ENCODE results near the gene MEI4.
A peak's percentile ranks its signal among the peaks of the same experiment; 100 is the strongest.
"Not testable (repeated sequence)": the region's sequence is repeated elsewhere in the genome, so short reads cannot be mapped to it uniquely, and the experiment has no call there.

Gene MEI4

DNA sequence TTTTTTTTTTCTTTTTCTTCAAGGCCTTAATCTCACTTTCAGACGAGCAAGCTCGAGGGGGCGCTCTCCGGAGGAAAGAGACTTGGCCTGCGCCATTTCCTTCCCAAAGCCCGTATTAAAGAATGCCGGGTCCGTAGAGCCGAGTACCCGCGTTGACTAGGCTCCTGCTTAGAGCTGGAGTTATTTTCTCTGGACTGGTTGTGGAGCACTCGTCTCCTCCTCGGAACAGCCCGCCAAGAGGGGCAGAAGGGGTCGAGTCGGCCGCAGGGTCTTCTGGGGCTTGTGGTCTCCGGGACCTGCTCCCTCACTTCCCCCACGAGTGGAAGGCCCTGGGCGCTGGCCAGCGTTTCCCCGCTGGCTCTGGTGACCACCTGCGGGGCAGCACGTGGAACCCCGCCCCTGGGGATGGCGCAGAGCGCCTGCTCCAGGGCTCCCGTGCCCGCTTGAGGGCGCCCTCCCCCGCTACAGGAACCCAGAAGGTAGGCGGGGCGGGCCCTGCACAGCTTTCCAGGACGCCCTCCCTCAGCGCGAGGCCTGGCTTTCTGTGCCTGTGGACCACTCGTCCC is 2.7 kb upstream of the MEI4 start:
- in situ Hi-C loops (cut with MboI; ENCODE audit: low pct_unique_long_range_greater_than_20kb, low sequenced_read_pairs, unreplicated experiment) = no loop called here
- TF ChIP-seq, protein P1, sequence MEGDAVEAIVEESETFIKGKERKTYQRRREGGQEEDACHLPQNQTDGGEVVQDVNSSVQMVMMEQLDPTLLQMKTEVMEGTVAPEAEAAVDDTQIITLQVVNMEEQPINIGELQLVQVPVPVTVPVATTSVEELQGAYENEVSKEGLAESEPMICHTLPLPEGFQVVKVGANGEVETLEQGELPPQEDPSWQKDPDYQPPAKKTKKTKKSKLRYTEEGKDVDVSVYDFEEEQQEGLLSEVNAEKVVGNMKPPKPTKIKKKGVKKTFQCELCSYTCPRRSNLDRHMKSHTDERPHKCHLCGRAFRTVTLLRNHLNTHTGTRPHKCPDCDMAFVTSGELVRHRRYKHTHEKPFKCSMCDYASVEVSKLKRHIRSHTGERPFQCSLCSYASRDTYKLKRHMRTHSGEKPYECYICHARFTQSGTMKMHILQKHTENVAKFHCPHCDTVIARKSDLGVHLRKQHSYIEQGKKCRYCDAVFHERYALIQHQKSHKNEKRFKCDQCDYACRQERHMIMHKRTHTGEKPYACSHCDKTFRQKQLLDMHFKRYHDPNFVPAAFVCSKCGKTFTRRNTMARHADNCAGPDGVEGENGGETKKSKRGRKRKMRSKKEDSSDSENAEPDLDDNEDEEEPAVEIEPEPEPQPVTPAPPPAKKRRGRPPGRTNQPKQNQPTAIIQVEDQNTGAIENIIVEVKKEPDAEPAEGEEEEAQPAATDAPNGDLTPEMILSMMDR (IDR thresholded peaks at IDR 0.05; ENCODE audit: extremely low read depth, insufficient read depth, missing control alignments) = peak; percentile 40
- peak; percentile 21 for DNase-seq (ENCODE audit: low spot score)

DNA sequence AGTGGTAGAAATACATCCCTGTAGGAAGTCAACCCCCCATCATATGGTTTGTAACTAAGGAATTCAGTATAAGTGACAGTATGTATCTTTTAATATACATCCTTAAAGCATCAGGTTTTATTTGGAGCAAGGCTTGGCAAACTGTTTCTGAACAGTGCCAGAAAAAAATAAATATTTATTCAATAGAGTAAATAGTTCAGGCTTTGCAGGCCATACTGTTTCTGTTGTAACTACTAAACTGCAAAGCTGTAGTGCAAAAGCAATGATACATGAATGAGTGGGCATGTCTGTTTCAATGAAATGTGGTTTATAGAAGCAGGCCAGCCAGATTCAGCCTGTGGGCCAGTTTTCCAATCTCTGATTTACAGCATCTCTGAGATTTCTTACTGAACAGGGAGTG is 977 bp downstream of the MEI4 start:
- in situ Hi-C loops (cut with MboI; ENCODE audit: low pct_unique_long_range_greater_than_20kb, low sequenced_read_pairs, unreplicated experiment) = no loop called here
- TF ChIP-seq, protein P1 (IDR thresholded peaks at IDR 0.05; ENCODE audit: extremely low read depth, insufficient read depth, missing control alignments) = no peak
- no peak for DNase-seq (ENCODE audit: low spot score)

DNA sequence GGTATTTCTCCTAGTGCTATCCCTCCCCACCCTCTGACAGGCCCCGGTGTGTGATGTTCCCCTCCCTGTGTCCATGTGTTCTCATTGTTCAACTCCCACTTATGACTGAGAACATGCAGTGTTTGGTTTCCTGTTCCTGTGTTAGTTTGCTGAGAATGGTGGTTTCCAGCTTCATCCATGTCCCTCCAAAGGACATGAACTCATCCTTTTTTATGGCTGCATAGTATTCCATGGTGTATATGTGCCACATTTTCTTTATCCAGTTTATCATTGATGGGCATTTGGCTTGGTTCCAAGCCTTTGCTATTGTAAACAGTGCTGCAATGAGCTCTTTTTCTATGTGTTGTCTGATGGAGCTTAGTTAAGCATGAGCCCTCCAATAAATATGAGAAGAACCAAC is 2.2 kb downstream of the MEI4 start:
- in situ Hi-C loops (cut with MboI; ENCODE audit: low pct_unique_long_range_greater_than_20kb, low sequenced_read_pairs, unreplicated experiment); DNase-seq (ENCODE audit: low spot score): not testable (repeated sequence)

DNA sequence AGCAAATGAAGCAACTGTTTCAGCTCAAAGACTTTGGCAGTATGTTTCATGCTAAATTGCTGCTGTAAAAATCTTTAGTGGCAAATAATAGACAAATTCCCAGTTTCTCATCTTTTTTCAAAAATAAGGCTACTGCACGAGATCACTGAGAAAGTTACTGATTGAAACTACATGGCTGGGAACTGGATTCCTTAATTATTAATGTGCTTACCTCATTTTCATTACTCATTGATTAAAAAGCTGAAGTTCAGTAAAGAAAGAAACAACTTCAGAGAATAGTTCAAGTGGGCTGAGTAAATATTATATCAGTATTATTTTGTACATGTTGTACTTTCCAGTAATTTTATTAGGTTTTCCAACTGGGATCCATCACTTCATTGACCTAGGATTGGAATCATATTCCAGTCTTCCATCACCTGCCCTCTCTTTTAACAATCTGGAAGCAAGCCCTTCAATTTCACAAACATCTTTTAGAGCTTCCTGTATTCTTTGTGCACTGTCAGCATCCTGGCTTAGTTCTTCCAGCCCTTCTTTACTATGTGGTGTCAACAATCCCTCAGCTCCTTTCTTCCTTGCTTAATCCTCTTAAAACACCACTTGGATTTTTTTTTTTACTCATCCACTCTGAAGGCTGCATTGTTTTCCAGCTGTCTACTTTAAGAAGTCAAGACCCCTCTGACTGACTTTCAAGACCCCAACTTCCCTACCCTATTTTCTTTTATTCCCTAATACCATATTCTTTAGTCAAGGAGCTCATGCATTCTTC is 4.3 kb downstream of the MEI4 start:
- TF ChIP-seq, protein P1 (IDR thresholded peaks at IDR 0.05; ENCODE audit: extremely low read depth, insufficient read depth, missing control alignments) = no peak
- in situ Hi-C loops (cut with MboI; ENCODE audit: low pct_unique_long_range_greater_than_20kb, low sequenced_read_pairs, unreplicated experiment) = no loop called here
- DNase-seq (ENCODE audit: low spot score) = no peak

DNA sequence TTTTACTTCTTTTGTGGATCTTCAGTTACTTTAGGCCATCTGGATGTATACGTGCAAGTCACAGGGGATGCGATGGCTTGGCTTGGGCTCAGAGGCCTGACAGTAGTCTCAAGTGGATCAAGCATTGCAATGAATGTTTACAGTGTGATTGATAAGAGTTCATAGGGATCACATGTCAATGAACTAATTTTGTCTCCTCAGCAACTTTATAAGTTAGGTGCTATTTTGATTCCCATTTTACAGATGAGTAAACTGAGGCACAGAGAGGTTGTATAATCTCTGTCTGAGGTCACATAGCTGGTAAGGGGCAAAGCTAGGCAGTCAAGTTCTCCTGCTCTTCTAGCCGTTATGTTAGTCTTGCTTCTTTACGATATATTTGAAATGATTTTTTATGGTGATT is 13.5 kb downstream of the MEI4 start:
- in situ Hi-C loops (cut with MboI; ENCODE audit: low pct_unique_long_range_greater_than_20kb, low sequenced_read_pairs, unreplicated experiment) = no loop called here
- DNase-seq (ENCODE audit: low spot score) = no peak
- TF ChIP-seq, protein P1 (IDR thresholded peaks at IDR 0.05; ENCODE audit: extremely low read depth, insufficient read depth, missing control alignments) = no peak

DNA sequence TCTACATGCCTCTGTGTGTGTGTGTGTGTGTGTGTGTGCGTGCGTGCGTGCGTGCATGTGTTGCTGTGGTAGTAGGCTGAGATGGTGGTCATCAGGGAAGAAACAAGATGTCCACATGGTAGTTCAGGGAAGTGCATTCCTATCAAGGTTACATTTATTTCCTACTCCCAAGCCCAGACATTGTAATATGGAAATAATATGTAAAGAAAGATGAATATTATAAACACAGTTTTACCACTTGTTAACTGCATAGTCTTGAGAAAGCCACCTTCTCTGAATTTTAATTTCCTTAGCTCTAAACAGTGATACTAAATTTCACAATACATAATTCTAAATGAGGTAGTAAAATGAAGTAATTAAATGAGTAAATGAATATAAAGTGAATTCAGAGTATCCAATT is 14.0 kb downstream of the MEI4 start:
- in situ Hi-C loops (cut with MboI; ENCODE audit: low pct_unique_long_range_greater_than_20kb, low sequenced_read_pairs, unreplicated experiment) = no loop called here
- TF ChIP-seq, protein P1 (IDR thresholded peaks at IDR 0.05; ENCODE audit: extremely low read depth, insufficient read depth, missing control alignments) = no peak
- DNase-seq (ENCODE audit: low spot score) = no peak

DNA sequence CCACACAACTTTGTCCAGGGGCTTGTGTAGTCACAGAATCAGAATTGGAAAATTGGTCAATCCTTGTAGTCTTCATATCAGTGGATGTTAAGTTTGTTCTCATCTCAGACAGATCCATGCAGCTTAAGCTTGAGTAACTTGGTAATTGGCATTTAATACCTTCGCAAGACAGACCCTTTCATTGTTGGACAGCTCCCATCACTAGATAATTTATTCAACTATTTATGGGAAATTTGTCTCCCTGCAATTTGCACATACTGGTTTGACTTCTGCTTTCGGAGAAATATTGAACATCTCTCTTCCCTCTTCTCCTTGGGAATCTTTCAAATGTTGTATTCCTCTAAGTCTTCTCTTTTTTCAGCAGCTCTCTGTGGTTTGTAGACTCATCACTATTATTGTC is 17.1 kb downstream of the MEI4 start:
- TF ChIP-seq, protein P1 (IDR thresholded peaks at IDR 0.05; ENCODE audit: extremely low read depth, insufficient read depth, missing control alignments) = no peak
- no peak for DNase-seq (ENCODE audit: low spot score)
- in situ Hi-C loops (cut with MboI; ENCODE audit: low pct_unique_long_range_greater_than_20kb, low sequenced_read_pairs, unreplicated experiment) = no loop called here
